Measurements from ENCODE around the gene CCDC82.

Gene CCDC82

DNA sequence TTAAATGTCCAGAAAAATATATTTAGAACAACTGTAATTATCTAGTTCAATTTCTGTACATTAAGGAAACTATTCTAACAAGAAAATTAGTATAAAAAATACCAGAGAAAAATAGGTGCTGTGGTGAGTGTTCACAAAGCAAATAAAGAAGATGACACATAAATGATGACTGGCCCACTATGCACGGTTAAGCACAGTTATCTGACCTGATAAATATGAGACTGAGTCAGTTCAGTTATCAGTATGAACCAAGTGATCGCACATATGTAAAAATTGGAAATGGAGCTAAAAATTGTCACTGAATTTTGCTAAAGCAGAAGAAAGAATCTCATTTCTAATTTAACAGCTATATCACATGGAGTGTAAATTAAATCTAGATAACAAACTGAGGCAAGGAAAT lies 27.9 kb downstream of the CCDC82 start:
- DNase-seq (ENCODE audit: low spot score), result no peak

DNA sequence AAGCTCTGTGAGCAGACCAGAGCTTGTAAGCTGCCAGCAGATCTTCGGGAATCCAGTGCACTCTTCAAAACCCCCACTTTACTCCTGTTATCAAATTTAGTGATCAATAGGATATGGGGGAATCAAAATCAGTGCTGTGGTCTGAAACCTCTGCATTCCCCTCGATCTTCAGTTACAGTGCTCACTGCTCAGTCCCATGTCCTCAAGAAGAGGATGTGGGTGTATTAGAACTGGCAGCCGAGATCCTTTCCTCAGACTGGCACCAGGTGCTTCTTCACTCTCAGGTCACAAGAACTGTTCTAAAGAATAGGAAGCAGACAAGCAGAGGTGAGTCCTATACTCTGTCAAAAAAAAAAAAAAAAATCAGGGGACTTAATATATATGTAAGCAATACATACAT lies 31.4 kb downstream of the CCDC82 start:
- DNase-seq (ENCODE audit: low spot score), result no peak

DNA sequence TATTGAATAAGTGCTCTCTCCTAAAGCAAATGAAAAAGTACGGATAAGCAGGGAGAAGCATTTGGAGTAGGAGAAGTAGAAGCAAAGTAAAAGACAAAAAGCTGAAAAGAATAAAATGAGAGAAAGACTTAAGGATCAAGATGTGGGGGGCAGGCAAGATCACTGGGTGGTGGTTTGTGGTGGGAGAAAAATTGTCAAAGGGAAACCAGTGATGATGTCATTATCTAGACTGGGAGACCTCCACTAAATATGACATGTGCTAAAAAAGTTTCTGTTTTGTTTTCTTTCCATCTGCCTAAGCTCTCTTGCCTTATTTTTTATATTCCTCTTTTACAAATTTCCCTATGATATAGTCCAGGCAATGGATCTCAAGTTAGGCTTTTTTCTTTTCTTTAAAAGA lies 31.9 kb downstream of the CCDC82 start:
- no peak for DNase-seq (ENCODE audit: low spot score)

DNA sequence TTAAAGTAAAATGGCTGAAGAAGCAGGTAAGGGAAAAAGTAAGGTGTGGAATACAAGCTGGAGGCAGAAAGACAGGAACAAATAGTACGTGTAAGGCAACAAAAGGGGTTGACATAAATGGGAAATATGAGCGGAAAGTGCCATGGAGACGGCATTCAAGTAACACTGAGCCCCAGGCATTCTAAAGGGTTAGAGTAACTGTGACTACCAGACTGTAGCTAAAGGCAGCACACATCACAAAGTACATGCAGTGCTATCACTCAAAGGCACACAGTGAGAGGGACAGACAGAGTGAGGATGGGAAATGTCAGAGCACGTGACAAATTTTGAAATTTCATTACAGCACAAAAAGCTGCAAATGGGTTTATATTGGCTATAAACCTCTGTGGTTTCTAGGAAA lies 32.9 kb downstream of the CCDC82 start:
- DNase-seq (ENCODE audit: low spot score), result no peak

- DNase-seq (ENCODE audit: low spot score), result peak; percentile 86
These were observed 46.6 kb downstream of the CCDC82 start, which contains the start of gene MAML2 for GRCh38 chr11:96342961-96343711. TSS of gene MAML2 (minus strand) at chr11:96343195. CDS start at chr11:96341895, 1,300 bp downstream.

GRCh38 chr11:96342014-96342960 lies 47.4 kb downstream of the CCDC82 start:
- peak; percentile 39 for DNase-seq (ENCODE audit: low spot score)

GRCh38 chr11:96341211-96342013 lies 48.3 kb downstream of the CCDC82 start:
- peak; percentile 37 for DNase-seq (ENCODE audit: low spot score)

- DNase-seq (ENCODE audit: low spot score), result no peak
These were observed 49.2 kb downstream of the CCDC82 start for GRCh38 chr11:96340555-96340885.

DNA sequence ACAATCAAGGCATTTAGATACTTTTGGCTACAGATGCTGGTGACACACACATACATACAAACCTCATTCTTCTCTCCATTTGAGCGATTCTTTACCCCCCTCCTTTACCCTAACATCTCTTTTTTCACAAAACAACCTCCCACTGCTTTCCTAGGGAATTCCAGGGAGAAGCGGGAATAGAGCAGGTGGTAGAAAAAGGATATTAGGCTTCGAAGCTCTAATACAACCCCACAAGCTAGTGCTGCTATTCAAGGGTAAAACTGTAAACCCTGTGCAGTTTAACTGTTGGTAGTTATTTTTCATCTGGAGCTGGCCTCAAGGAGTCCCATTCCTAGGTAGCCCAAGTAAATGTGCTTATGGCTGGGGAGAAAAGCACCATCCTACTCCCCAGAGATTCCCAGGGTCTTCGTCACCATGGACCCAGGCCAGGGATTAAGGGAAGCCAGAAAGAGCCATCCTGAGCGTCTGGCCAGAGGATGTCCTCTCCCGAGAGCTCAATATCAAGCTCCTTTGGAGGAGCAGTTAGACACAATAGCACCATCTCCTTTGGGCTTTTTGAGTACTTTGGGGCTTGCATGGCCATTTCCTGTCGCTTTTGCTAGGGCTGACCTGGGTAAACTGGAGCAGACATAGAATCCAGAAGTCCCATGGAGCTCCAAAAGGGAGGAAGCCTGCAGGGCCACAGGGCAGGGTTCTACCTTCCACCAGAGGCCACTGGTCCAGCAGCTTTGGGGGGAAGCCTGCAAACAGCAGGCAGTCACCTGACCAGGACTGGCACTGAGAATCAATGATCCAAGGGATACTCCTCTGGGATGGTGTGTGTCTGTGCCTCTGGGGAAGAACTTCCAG lies 49.8 kb downstream of the CCDC82 start:
- DNase-seq (ENCODE audit: low spot score), result no peak

DNA sequence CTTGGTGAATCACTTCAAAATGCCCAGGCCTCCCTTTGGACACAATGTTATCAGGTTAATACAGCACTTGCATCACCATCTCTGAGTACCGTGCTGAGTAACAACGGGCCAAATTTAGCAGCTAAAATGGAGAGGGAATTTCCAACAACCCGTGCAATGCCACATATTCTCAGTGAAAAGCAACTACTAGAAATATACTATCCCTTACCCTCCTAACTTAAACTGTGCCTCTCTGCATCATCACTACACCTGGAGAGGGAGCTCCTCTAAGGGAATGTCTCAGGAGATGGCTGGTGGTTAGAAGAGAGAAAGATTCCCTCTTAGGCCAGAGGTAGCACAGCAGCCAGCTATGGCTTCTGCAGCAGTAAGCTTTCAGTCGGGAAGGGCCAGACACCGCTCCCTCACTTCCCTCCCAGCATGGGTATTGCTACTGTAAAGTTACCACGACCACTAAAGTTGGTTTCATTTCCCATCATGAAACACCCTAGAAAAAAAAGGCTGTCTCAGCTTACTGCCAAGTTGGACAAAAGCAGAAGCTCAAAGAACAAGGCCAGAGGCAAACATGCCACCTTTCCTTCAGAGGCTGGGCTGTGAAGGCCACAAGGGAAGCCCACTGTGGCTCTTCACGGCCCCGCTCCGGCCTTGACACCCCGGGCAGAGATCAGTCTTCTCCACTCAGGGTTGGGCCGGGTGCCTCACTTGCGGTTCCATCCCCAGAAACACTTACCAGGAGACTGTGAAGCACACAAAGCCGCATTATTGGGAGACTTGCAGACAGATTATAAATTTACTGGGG lies 50.6 kb downstream of the CCDC82 start:
- DNase-seq (ENCODE audit: low spot score), result no peak

DNA sequence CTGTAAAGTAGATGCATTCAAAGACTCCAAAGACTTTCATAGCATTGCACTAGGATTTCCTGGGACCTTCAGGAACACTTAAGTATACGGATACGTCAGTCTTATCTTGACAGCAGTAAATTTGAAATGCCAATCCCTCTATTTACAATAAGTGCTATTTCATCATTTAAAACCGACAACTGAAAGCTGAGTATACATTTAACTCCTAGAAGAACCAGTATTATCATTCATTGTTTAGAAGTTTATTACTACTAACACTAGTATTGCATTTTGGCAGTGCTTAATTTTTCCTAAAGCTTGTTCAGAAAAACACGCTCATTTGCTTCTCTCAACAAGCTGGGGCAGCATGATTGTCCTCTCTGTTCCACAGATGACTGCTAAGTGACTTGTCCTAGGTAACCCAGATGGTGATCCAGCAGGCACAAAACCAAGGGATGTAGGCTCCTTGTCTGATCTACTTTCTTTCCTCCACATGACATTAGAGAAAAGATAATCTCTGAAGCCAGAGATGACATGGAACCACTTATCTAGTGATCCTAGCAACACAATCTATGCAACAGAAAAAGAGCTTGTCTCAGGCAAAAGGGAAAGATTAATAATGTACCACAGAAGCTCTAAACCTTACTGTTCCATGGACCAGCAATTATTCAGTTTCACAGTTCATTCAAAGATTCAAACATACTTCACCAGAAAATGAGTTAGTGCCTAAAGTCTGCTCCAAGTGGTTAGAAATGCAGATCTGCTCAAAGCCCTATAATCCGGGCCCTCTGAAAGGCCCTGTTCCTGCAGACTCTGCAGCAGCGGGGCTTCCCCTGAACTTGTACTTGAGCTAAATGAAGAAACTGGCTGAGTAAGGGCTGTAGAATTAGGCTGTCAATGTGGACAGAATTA lies 51.9 kb downstream of the CCDC82 start:
- DNase-seq (ENCODE audit: low spot score), result no peak

DNA sequence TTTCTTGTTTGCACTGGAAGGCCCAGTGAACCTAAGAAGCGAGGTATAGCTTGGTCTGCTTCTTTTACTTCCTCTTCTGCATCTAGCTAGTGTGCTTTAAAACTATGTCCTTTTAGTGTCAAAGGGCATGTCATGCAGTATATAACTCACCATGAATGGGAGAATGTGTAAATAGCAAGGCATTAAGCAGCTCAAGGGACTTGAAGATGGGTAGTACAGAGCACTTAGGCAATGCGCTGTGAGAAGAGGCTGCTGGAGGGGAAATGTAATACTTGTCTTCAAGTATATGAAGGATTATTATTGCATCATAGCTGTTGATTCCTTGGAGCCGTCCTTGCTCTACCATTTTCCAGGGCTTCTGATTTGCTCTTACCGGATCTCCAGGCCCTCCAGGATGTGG lies 54.3 kb downstream of the CCDC82 start:
- DNase-seq (ENCODE audit: low spot score), result no peak

- no peak for DNase-seq (ENCODE audit: low spot score)
These were observed 55.5 kb downstream of the CCDC82 start for GRCh38 chr11:96334219-96334618.

DNA sequence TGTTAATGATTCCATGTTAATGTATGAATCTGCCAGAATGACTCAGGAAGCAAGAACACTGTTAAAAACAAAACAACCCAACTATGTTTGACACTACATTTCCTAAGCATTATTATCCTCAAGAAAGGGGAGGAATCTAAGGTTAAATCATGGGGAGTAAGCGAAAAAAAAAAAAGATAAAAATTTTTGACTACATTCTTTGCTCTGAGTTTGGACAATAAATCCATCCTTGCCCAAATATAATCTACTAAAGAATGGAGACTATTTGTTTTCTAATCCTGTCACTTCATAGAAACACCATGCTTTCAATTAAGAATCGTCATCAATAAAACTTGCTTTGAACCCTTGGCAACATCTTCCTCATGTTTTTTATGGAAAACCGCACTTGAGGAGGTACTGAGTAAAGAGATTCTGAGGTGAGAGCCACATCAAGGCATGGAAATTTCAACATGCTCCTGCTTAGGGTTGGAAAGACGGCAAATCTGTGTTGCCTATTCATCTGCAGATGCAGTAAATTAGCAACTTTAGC lies 56.5 kb downstream of the CCDC82 start:
- no peak for DNase-seq (ENCODE audit: low spot score)

GRCh38 chr11:96332126-96332771 lies 57.5 kb downstream of the CCDC82 start:
- DNase-seq (ENCODE audit: low spot score), result no peak

- DNase-seq (ENCODE audit: low spot score), result no peak
These were observed 58.0 kb downstream of the CCDC82 start for GRCh38 chr11:96331699-96332116.

GRCh38 chr11:96330511-96330859 lies 59.2 kb downstream of the CCDC82 start:
- no peak for DNase-seq (ENCODE audit: low spot score)

DNA sequence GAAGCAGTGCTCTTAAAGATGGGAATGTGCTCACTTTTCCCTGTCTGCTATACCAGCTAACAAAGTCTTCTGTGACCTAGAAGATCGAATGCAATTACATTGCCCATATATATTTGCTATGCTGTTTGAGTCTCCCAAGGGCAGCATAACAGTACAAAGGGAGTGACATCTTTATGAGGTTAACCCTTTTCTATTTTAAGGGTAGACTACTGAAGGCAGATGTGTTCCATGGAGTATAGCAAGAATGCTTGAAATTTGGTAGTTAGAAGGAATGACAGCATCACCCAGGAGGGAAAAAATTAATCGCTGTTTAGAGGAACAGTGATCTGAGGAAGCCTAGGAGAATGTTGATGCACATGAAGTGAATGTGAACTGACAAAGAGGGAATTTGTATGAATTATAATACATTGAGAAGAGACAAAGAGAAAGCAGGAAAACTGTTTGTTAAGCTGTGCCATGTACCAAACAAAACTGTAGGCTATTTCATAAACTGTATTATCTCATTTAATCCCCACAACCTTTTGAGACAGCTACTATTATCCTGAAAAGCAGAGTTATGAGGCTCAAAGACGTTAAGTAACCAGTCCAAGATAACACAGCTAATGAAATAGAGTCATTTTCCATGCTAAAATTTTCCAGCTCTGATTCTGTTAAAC lies 59.7 kb downstream of the CCDC82 start:
- DNase-seq (ENCODE audit: low spot score), result no peak
